Measurements from ENCODE around the gene TRAK2. TPM values are rescaled to one million over a fixed set of nuclear protein-coding genes. Genes with fewer than 3 reads are reported as not detected.

Gene TRAK2
- total RNA-seq, 1 experiment from 2014 or later: 11.5 TPM

DNA sequence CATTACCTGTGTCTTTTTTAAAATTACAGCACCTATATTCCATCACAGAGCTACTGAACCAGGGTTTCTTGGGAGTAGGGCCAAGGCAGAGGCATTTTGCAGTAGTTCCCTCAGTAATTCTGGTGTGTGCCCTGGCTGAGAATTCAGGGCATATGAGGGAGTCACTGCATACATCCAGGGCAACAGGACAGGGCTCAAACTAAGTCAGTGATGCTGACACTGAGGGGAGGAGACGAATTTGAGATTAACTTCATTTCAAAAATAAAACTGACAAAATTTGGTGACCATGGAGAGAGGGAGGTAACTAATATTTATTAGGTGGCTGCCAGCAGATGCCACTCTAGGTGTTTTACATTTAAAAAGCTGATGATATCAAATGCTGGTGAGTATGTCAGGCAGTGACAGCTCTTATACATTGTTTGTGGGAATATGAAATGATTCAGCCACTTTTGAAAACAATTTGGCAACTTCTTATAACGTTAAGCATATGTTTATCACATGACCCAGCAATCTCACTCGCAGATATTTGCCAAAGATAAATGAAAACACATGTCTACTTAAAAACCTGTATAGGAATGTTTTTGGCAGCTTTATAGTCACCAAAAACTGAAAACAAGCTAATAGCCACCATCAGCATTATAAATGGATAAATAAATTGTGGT is 20.6 kb upstream of the TRAK2 start:
- Mint-ChIP-seq H3K9me3 (ENCODE audit: unreplicated experiment) (no peaks in the 10 kb centered on the region), H3K27me3 (ENCODE audit: insufficient read depth, unreplicated experiment) (no peaks in the 10 kb centered on the region), H3K4me3 (ENCODE audit: unreplicated experiment) (no peak overlapping the region), H3K4me1 (ENCODE audit: insufficient read depth, unreplicated experiment) (peaks cover 39% of the 10 kb centered on the region), H3K36me3 (ENCODE audit: insufficient read depth, unreplicated experiment) (peaks cover 61% of the 10 kb centered on the region), H3K27ac (ENCODE audit: low read depth, unreplicated experiment) (peak overlapping the region; percentile 49)
- intact Hi-C loops (cut with micrococcal nuclease): no loop called here
- ChIA-PET CTCF (interaction anchor here (0.6 kb wide), 1 partner anchor 18 kb away, joined by 3 read pairs; no protein-coding TSS in a partner anchor), POLR2A (interaction anchor here (1.3 kb wide), 1 partner anchor 171 kb away, joined by 4 read pairs; the partner anchor contains the start of gene TMEM237)
- no TSS peak for BruUV-seq (replicated peaks)
- TF ChIP-seq, protein P1, sequence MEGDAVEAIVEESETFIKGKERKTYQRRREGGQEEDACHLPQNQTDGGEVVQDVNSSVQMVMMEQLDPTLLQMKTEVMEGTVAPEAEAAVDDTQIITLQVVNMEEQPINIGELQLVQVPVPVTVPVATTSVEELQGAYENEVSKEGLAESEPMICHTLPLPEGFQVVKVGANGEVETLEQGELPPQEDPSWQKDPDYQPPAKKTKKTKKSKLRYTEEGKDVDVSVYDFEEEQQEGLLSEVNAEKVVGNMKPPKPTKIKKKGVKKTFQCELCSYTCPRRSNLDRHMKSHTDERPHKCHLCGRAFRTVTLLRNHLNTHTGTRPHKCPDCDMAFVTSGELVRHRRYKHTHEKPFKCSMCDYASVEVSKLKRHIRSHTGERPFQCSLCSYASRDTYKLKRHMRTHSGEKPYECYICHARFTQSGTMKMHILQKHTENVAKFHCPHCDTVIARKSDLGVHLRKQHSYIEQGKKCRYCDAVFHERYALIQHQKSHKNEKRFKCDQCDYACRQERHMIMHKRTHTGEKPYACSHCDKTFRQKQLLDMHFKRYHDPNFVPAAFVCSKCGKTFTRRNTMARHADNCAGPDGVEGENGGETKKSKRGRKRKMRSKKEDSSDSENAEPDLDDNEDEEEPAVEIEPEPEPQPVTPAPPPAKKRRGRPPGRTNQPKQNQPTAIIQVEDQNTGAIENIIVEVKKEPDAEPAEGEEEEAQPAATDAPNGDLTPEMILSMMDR (IDR thresholded peaks at IDR 0.05; ENCODE audit: unreplicated experiment): no peak
- DNase-seq (ENCODE audit: unreplicated experiment): peak; percentile 6

DNA sequence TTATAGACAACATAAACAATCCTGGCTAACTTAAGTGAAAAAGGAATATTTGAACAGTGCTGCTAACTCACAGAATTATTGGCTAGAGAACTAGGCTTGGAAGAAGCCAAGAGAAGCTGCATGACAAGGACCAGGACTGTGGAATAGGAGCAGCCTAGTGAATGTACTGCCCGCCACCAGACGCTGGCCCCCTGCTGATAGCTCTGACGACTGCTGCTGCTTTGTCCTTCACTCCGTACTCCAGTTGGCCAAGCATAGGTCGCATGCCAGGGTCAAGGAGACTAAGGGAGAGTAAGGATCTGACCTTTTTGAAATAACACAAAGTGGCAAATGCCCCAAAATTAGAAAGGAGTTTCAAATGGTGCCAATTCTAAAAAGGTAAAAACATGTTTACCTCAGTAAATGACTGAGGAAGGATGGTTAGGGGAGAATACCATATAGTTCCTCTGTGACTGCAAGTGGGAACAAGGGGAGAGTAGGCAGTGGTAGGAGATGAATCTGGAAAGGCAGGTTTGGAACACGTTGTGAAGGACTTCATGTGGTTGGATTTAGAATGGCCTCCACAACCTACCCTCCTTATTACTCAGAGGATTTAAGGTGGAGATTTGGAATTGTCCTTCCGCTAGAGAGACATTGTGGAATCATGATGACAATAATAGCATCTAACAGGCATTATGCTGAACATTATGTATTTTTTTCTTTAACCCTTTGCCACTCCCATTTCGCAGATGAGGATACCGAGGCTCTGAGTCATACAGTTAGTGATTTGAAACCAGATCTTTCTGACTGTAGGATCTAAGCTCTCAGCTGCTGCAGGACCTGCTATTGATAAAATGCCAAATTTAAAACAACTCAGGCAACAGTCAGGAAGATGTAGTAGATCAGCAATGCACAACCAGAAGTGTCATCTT is 19.8 kb upstream of the TRAK2 start:
- Mint-ChIP-seq H3K4me3 (ENCODE audit: unreplicated experiment) (no peak overlapping the region), H3K27me3 (ENCODE audit: insufficient read depth, unreplicated experiment) (no peaks in the 10 kb centered on the region), H3K9me3 (ENCODE audit: unreplicated experiment) (no peaks in the 10 kb centered on the region), H3K27ac (ENCODE audit: low read depth, unreplicated experiment) (peak overlapping the region; percentile 49), H3K36me3 (ENCODE audit: insufficient read depth, unreplicated experiment) (peaks cover 55% of the 10 kb centered on the region), H3K4me1 (ENCODE audit: insufficient read depth, unreplicated experiment) (peaks cover 41% of the 10 kb centered on the region)
- no TSS peak for BruUV-seq (replicated peaks)
- TF ChIP-seq, protein P1 (IDR thresholded peaks at IDR 0.05; ENCODE audit: unreplicated experiment): no peak
- DNase-seq (ENCODE audit: unreplicated experiment): peak; percentile 41
- CTCF ChIA-PET: no interaction called here
- intact Hi-C loops (cut with micrococcal nuclease): no loop called here
- POLR2A ChIA-PET: no interaction called here

DNA sequence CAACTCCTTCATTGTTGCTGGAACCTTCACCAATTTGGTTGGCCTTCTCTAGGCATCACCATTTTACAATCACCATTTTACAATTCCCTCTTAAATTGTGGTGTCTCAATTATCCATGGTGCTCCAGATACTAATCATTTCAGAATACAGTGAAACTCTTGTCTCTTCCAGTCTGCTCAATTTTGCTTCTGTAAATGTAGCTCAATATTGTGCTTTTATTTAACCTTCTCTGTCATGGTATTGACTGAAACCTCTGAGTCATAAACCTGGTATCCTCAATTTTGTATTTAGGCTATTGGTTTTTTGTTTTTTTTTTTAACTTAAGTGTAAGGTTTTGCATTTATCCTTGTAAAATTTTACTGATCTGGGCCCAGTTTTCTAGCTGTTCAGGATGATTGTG is 16.4 kb upstream of the TRAK2 start:
- Mint-ChIP-seq H3K36me3 (ENCODE audit: insufficient read depth, unreplicated experiment) (peaks cover 45% of the 10 kb centered on the region), H3K4me1 (ENCODE audit: insufficient read depth, unreplicated experiment) (peaks cover 45% of the 10 kb centered on the region), H3K4me3 (ENCODE audit: unreplicated experiment) (no peak overlapping the region), H3K27ac (ENCODE audit: low read depth, unreplicated experiment) (peak overlapping the region; percentile 65), H3K9me3 (ENCODE audit: unreplicated experiment) (peaks cover under 1% of the 10 kb centered on the region), H3K27me3 (ENCODE audit: insufficient read depth, unreplicated experiment) (no peaks in the 10 kb centered on the region)
- no TSS peak for BruUV-seq (replicated peaks)
- no peak for DNase-seq (ENCODE audit: unreplicated experiment)
- ChIA-PET POLR2A (interaction anchor here (0.6 to 4.4 kb wide), 4 partner anchors 10 to 534 kb away, joined by 3 to 19 read pairs (median 4); partner anchors contain the start of genes STRADB and TRAK2), CTCF (no interaction called here)
- intact Hi-C loops (cut with micrococcal nuclease): no loop called here
- TF ChIP-seq, protein P1 (IDR thresholded peaks at IDR 0.05; ENCODE audit: unreplicated experiment): no peak
